H54 (cell line): ENCODE data around the gene RIPK3.
"Not testable (repeated sequence)": the region's sequence is repeated elsewhere in the genome, so short reads cannot be mapped to it uniquely, and the experiment has no call there.

ENCODE experiments used
- DNase-seq: peaks from one replicate; pipeline ENCODE4 v3.0.0; 2011; ENCODE audit warnings: low spot score, mixed read lengths; ENCODE audit not compliant: insufficient read length
- FAIRE-seq: peaks from 3 replicates; lab custom pipeline; 2011; peaks lifted over from hg19 to GRCh38; lab: Jason Lieb, UNC
- POLR2A ChIP-seq: IDR thresholded peaks from 2 replicates; pipeline ENCODE4 v1.6.1; 2011; ENCODE audit warnings: low read depth, mild to moderate bottlenecking, low read length

RIPK3 gene

GRCh38 chr14:24339284-24340151 is at the start of gene RIPK3:
Gene RIPK3 (minus strand): TSS chr14:24339991. CDS start chr14:24339826, 165 bp downstream.
- no peak for TF ChIP-seq POLR2A
- FAIRE-seq: no peak
- no peak for DNase-seq

- FAIRE-seq (no peak), DNase-seq (no peak)
- no peak for TF ChIP-seq POLR2A
Observed at GRCh38 chr14:24389226-24389848, 49.5 kb upstream of the RIPK3 start.

GRCh38 chr14:24388474-24389179 is 48.8 kb upstream of the RIPK3 start:
- FAIRE-seq: no peak
- TF ChIP-seq POLR2A: no peak
- no peak for DNase-seq

GRCh38 chr14:24387579-24387978 is 47.8 kb upstream of the RIPK3 start:
- DNase-seq, FAIRE-seq: not testable (repeated sequence)

- TF ChIP-seq POLR2A: no peak
- FAIRE-seq: no peak
- DNase-seq: no peak
Observed at GRCh38 chr14:24387009-24387345, 47.2 kb upstream of the RIPK3 start.

- DNase-seq: no peak
- TF ChIP-seq POLR2A: no peak
- no peak for FAIRE-seq
Observed at GRCh38 chr14:24385524-24385923, 45.7 kb upstream of the RIPK3 start.

GRCh38 chr14:24384169-24384568 is 44.4 kb upstream of the RIPK3 start:
- no peak for FAIRE-seq
- TF ChIP-seq POLR2A: no peak

GRCh38 chr14:24382064-24382371 is 42.2 kb upstream of the RIPK3 start:
- TF ChIP-seq POLR2A: no peak
- DNase-seq (no peak), FAIRE-seq (no peak)

More at GRCh38 chr14:24384169-24384568, 44.4 kb upstream of the RIPK3 start:
- DNase-seq: no peak

- FAIRE-seq (no peak), DNase-seq (no peak)
- TF ChIP-seq POLR2A: no peak
Observed at GRCh38 chr14:24381363-24382063, 41.7 kb upstream of the RIPK3 start.

GRCh38 chr14:24379907-24380730 is 40.3 kb upstream of the RIPK3 start:
- TF ChIP-seq POLR2A: no peak
- FAIRE-seq (no peak), DNase-seq (no peak)

- no peak for TF ChIP-seq POLR2A
- FAIRE-seq: no peak
Observed at GRCh38 chr14:24378981-24379906, 39.5 kb upstream of the RIPK3 start.

GRCh38 chr14:24378327-24378726 is 38.5 kb upstream of the RIPK3 start:
- no peak for TF ChIP-seq POLR2A
- DNase-seq: no peak
- FAIRE-seq: no peak

More at GRCh38 chr14:24378981-24379906, 39.5 kb upstream of the RIPK3 start:
- no peak for DNase-seq
